Mesenteric fat pad (tissue), 1 donor: ENCODE measurements around the gene ADAMTS3. TPM values are rescaled to one million over a fixed set of nuclear protein-coding genes. Genes with fewer than 3 reads are reported as not detected.

ENCODE experiments used
- DNase-seq: peaks from one replicate; pipeline ENCODE4 v3.0.0-alpha.2; 2020; ENCODE audit warnings: low spot score
- total RNA-seq: library from RNA; stranded (reverse); fragmentation: NEBNext Ultra II Directional; extraction: Animal tissue kit (Norgen Biotek cat#: 25700); gene quantifications from one replicate; pipeline ENCODE4 v1.2.1, GENCODE V29; 2021
- donor health status: DM: yes; HTN: yes; CAD: no.

ADAMTS3 gene
- total RNA-seq, 1 donor from 2014 or later, result 2.1 TPM

DNA sequence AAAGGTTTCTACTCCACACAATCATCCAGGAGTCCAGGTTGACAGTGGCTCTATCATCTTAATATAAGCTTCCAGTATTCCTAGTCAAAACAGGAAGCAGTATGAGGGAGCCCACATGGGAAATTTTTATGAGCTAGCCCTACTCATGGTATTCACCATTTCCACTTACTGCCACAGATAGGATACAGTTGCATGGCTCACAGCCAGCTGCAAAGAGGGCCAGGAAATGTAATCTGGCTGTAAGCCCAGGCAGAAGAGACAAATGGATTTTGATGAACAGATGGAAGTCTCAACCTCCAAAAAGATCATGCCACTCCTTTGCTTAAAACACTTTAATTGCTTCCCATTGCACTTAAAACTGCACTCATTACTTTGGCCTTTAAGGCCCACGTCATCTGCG is 150.6 kb downstream of the ADAMTS3 start:
- no peak for DNase-seq

DNA sequence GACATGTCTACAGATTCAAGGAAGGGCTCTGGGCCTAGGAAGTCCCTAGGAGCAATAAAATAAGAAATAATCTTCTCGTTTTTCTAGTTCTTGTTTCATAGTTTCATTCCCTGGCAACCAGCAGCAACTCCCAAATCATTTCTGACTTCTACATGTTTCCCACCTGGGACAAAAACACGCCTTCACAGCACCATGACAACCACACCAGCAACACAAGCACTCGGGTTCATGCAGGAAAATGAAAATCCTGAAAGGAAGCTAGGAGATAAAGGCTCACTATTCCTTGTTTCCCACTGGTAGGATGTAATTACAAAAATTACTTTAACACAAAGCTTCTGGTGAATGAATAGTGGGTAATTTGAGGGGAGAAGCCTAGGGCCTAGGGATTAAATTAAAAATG is 158.9 kb downstream of the ADAMTS3 start:
- DNase-seq, result no peak

DNA sequence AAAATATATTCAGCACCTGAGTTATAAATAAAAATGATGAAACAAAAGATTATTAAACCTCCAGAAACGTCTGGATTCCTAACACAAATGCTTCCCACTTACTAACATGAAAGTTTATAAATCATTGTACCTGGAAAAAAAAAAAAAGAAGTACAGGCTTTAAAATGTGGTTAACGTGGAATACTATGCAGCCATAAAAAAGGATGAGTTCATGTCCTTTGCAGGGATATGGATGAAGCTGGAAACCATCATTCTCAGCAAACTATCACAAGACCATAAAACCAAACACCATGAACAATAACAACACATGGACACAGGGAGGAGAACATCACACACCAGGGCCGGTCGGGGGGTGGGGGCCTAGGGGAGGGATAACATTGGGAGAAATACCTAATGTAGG is 160.5 kb downstream of the ADAMTS3 start:
- no peak for DNase-seq

DNA sequence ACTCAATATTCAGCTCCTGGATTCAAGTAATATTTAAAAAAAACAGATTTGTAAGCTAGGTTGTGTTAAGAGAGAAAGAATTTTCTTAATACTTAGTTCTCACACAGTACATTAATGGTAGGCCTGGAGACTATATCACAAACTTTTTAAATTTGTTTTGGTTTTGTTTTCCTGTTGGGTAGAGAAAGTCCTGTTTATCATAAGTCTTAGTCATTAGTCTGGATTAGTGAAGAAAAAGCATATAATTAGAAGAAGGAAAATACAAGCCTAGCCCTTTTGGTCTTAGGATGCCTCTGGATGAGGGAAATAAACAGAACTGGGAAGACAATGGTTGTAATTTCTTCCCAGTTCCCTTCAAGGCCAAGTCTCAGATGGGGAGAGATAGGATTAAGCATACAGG is 163.6 kb downstream of the ADAMTS3 start:
- no peak for DNase-seq

DNA sequence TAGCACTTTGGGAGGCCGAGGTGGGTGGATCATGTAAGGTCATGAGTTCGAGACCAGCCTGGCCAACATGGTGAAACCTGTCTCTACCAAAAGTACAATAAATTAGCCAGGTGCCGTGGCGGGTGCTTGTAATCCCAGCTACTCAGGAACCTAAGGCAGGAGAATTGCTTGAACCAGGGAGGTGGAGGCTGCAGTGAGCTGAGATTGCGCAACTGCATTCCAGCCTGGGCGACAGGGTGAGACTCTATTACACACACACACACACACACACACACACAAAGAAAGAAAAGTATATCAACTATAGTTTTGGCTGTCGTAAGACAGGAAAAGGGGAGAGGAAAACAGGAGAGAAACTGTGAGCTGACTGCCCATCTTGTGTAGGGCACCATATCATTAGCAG is 171.7 kb downstream of the ADAMTS3 start:
- no peak for DNase-seq

DNA sequence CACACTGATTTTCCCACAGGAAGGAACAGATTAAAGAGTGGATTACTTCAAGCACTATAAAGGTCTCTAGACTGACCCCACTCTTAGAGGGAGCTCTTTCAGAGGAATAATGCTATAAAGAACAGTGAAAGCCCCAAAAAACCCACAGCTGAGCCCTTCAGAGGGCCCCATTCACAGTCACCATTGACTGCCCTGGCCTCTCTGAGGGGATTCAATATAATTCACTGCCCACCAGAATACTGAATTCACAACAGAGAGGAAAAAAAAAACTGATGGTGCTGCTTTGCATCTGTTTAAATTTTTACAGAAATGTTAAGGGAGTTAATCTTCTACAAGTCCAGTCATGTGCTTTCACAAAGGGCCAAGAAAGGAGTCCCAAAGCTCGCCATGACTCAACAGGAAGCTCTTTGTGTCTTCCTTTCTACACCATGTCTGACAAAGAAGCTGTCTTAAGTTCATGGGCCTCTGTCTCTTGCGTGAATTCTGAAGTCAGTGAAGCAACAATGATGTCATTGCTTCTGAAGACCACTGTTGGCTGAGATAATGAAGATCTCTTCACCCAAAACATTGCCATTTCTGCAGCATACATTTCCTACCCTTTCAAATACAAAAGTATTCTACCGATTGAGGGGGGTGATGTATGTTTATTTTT is 174.9 kb downstream of the ADAMTS3 start:
- no peak for DNase-seq

DNA sequence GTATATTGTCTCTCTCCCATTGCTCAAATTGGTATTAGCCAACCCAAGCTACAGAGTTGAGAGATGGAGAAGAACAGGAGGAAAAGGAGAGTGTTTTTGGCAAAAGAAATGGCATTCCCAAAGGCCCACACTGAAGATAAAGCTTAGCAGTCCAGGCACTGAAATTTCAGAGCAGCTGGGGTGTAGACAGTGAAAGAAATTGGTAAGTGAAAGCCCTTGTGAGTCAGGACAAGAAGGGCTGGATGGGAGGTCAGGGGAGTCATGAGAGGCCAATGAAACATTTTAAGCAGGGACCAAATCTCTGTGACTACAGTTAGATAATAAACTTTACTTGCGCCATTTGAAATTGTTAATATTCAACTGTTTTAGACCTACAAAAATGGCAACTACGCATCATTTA is 177.7 kb downstream of the ADAMTS3 start:
- DNase-seq, result no peak

DNA sequence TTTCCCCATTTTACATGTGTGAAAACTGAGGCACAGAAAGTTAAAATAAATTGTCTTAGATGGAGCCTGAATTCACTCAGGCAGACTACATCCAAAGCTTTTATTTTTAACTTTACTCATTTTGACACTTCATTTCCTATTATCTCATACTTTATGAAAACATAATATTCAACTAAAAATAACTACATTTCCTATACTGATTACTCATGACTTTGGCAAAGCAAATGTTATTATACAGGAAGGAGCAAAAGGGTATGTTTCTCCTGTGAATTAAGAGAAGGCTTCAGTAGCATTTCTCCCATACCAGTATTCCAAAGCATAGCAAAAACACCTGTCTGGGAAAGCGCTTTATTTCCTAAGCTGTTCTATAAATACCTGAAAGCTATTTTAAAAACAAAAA is 178.6 kb downstream of the ADAMTS3 start:
- no peak for DNase-seq

DNA sequence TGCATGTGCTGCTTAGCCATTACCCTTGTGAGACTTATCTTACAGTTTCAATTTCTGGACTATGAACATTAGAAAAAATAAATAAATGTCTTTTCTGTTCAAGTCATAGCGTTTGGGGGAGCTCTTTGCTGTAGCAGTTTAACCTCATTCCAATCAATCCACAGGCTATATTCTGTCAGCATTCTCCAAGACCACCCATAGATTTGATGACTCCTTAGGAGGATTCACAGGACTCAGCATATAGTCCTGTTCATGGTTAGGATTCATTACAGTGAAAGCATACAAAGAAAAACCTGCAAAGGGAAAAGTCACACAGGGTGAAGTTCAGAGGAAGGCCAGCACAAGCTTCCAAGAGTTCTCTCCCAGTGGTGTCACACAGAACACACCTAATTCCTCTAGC is 180.5 kb downstream of the ADAMTS3 start:
- DNase-seq, result no peak

DNA sequence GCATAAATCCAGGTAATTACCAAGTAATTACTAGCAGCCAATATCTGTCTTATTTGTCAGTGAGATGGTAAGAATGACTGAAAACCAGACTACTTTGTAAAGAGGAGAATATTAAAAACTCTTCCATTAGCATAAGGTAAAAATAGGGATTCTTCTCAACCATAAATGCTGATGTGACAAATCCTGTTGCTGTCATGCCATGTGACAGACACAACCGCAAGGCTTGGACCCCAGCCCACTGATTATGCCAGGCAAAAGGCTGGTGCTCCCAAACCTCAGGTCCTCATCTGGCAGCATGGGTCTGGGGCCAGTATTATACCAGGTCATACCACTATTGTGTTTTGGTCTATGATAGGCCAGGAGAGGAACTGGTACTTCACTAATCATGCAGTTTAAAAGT is 181.1 kb downstream of the ADAMTS3 start:
- no peak for DNase-seq

DNA sequence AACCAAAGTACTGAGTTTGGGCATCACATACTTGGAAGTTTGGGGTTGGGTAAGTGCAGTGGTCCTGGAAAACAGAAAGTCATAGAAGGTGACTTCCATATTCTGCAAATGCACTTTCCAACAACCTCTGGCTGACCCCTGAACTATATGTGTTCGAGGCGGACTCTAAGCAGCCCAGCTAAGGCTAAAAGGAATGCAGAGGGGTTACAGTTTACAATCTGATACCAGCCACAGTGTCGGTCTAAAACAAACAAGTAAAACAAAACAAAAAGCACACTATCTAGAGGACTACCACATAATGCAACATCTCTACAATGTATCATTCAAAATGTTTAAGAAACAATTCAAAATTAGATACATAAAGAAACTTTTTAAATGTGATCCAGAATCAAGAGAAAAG is 185.6 kb downstream of the ADAMTS3 start:
- no peak for DNase-seq

DNA sequence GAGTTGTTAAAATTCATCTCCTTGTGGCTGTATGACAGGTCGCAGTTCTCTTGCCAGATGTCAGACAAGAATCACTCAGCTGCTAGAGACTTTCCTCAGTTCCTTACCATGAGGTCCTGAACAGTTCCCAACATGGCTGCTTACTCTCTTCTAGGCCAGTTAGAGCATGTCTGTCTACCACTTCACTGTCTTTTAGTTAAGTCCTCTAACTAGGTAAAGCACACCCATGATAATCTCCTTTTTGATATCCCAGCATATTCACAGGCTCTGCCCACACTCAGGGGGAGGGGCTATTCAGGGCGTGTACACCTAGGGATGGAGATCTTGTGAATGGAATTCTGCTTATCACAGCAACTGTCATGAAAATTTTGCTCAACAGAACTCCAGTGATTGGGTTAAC is 190.1 kb downstream of the ADAMTS3 start:
- no peak for DNase-seq

DNA sequence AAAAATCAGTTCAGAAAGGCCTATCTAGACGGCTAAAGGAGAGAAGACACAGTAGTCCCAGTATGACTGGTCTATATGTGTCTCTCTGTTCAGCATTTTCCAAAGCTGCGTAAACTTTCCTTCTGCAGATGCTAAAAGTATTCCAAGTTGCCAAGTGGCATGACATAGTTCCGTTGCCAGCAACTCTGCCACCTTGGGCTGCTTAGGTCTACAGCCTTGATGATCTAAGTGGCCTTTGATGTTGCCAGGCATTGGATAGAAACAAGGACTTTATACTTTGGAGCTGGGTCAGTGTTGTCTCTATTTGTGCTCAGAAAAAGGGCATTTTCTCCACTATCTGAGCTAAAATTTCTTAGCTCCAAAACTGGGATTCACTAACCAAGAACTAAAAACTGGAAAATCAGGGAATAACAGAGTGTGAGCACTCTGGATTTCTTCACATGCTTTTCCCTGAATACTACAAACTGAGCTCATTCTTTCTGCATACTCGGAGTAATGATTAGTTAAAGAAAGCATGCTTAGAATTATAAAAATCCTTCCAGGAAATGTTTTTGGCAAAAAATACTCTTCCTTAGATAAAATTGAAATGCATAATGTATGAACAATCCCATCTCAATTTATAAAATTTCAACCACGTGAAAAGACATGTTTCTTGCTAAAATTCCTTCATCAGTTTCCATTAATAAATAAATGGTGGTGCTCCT is 191.4 kb downstream of the ADAMTS3 start:
- no peak for DNase-seq

DNA sequence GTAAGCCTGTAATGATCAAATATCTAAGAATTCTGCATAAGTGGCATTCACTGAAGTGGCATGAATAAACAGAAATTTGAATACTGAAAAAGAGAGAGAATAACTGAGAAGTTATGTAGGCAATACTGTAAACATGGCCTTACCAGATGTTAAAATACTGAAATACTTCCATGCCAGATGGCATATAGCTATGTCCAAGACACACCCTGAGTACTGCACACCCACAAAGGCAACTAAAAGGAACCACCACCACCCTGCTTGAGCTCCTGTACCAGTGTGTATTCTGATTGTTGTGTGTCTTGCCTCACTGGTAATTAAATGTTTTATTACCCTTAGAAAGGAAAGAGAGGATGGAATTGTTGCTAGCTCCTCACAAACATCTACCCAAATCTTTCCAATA is 192.1 kb downstream of the ADAMTS3 start:
- DNase-seq, result no peak

DNA sequence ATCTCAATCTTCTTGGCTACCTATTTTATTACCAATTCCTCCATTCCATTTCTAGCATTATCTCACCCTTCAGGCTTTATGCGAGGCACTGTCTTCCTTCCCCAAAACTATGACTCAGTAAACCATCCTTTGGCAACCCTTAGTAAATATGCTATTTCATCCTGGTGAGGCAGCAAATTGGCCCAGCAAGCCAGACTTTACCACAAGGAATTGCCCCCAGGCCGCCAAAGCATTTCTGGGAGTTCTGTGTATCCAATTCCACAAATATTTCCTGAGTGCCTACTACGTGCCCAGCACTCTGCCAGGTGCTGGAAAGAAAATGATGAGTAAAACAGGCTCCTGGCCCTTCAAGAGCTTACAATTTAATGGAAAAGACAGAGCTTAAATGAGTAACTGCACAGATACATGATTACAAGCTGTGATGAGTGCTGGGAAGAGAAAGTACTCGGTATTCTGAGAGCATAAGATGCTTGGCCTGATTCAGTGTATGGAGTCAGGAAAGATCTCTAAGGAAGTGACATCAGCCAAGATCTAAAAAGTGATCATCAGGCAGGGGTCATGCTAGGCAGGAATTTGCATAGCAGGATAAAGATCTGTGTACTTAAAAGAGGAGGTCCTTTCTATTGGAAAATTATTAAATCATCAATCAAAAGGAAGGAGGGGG is 193.8 kb downstream of the ADAMTS3 start:
- no peak for DNase-seq

DNA sequence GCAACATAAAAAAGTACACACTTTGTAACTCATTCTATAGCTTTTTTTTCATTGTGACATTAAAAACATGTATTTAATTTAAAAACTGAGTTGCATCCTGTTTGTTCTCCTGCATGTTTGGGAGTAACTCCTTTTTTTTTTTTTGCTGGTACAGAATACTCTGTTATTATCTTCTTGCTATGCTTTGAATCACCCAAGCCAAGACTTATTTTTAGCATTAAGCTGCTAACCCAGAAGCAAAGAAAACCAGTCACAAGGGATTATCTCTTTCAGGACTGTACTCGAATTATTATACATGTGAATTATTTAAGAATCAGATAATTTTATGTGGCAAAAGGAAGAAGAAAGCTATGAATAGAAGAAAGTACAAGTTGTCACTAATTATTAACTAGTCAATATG is 194.9 kb downstream of the ADAMTS3 start:
- no peak for DNase-seq

DNA sequence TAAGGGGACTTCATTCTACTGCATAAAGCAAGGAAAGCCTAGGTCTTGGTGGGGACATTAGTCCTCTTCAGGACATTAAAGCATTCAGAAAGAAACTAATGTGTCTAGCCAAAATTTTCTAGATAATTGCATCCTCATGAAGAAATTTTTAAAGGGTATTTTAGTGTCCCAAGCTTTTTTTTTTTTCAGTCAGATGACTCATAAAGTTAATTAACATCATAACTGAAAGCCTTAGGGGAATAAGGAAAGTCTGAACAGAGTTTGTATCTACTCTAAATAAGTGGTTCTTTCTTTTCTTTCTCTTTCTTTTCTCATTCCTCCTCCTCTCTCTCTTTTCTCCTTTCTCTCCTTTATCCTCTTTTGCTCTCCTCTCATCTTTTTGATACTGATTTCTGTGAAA is 202.4 kb downstream of the ADAMTS3 start:
- DNase-seq, result no peak

DNA sequence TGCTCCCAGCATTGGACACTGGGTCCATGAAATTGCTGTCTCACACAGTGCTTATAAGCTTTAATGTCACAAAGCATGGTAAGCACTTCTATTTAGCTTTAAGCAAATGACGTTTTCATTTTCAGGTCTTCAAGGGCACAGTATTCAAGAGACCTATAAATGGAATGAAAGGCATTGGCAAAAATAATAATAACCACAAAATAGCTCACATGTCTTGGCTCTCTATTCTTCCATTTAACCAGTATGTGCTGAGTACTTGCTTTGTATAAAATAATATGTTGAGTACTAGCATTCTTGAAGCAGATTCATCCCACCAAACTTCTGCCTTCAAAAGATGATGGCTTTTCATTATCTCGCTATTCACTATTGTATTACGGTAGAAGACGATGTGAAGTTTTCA is 203.0 kb downstream of the ADAMTS3 start:
- DNase-seq, result no peak

DNA sequence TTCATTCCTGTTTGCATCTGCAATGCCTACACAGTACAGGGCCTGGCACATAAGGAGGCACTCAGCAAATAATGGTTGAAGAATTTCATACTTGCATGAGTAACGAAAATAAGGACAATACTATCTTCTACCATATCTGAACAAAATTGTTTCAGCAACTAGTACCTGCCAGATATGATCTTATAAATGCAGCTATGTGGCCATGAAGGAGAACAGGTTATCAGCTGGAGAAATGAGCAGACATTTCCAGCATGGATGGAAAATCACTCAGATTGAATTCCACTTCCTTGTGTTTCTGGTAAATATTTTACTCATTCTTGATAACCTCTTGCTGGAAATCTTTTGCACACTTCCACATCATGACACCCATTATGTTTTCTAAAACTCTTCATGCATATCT is 204.0 kb downstream of the ADAMTS3 start:
- no peak for DNase-seq

DNA sequence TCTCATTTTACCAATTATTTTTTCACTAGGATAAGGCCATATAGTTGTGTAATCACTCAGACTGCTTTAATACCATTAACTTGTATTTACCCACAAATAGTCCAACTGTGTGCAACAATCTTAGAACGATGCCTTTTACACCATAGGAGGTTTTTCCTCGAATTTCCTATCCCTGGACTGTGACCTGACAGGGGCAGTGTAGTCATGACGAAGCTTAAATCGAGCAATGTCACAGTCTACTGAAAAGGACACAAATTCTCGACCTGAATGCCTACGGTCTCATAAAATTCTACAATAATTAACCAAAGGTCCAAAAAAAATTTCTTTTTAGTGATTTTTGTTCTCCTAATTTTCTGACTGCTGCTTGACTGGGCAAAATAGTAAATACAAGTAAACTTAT is 208.9 kb downstream of the ADAMTS3 start:
- DNase-seq, result no peak

DNA sequence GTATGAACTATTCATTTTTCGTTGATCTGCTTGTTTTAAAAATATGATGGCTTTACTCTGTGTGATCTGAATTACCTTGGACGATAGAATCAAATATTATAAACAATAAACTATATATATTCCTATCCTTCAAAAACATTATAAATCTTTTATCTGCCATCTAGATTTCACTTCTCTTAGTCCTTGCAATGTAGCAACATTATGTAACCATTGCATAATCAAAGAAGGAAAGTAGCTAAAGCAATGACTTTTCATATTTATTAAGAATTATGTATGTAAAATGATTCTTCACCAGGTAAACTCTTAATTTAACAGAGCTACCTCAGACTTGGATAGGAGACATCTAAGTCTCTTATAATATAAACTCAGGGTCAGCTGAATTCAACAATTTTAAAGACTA is 210.5 kb downstream of the ADAMTS3 start:
- no peak for DNase-seq

DNA sequence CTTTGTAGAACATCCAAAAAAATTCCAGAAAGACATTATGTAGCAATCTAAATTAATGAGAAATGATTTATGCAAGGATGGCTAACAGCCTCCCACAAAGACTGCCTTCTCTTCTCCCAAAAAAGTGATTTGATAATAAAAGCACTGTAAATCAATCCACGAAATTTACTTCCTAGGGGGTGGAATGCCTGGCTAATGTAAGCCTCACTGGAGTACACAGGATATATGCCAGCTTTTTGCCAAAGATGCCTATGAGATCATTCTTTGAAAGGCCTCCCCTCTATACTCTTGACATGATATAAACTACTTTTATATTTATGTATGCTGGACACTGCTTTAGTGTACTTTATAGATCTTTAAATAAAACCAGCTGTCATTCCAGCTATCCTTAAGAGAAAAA is 211.1 kb downstream of the ADAMTS3 start:
- no peak for DNase-seq

DNA sequence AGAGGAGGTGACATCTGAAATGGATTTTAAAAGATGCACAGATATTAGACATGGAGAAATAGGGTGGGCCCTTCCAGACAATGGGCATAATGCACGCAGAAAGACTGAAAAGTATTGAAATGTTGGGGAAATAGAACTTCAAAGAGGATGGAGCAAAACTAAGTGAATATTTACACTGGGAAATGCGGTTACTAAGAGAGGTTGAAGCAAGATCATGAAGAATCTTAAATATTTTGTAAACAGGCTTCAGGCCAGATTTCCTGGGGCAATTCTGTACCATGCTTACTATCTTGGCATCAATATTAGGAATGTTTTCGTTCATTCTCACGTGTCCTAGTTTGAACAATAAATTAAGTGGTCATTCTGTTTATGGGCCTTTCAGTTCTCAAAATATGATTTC is 216.3 kb downstream of the ADAMTS3 start:
- no peak for DNase-seq
